ENCODE data around the gene PCDHGA1. TPM values are rescaled to one million over a fixed set of nuclear protein-coding genes. Genes with fewer than 3 reads are reported as not detected.

Gene PCDHGA1
- total RNA-seq, 1 donor from 2014 or later, result 0.17 TPM

- intact Hi-C loops (cut with micrococcal nuclease), result no loop called here
These were observed 156.8 kb downstream of the PCDHGA1 start for GRCh38 chr5:141487131-141487530.

GRCh38 chr5:141488591-141489561 lies 158.6 kb downstream of the PCDHGA1 start, which contains the start of gene PCDHGC5:
PCDHGC5 (plus strand) TSS chr5:141489081; CDS start chr5:141489241, 160 bp downstream.
- intact Hi-C loops (cut with micrococcal nuclease), result no loop called here

GRCh38 chr5:141489841-141490240 lies 159.5 kb downstream of the PCDHGA1 start:
- intact Hi-C loops (cut with micrococcal nuclease), result no loop called here

GRCh38 chr5:141490271-141490670 lies 160.0 kb downstream of the PCDHGA1 start:
- intact Hi-C loops (cut with micrococcal nuclease), result no loop called here

GRCh38 chr5:141490771-141491170 lies 160.5 kb downstream of the PCDHGA1 start:
- intact Hi-C loops (cut with micrococcal nuclease), result no loop called here

- intact Hi-C loops (cut with micrococcal nuclease), result no loop called here
These were observed 161.2 kb downstream of the PCDHGA1 start for GRCh38 chr5:141491323-141492167.

GRCh38 chr5:141492168-141492885 lies 162.0 kb downstream of the PCDHGA1 start:
- intact Hi-C loops (cut with micrococcal nuclease), result no loop called here

GRCh38 chr5:141493500-141494422 lies 163.4 kb downstream of the PCDHGA1 start:
- intact Hi-C loops (cut with micrococcal nuclease), result no loop called here

GRCh38 chr5:141494761-141495452 lies 164.6 kb downstream of the PCDHGA1 start:
- intact Hi-C loops (cut with micrococcal nuclease), result no loop called here

GRCh38 chr5:141495453-141495811 lies 165.1 kb downstream of the PCDHGA1 start:
- intact Hi-C loops (cut with micrococcal nuclease), result no loop called here

- intact Hi-C loops (cut with micrococcal nuclease), result no loop called here
These were observed 165.7 kb downstream of the PCDHGA1 start for GRCh38 chr5:141496038-141496437.

GRCh38 chr5:141501761-141502160 lies 171.4 kb downstream of the PCDHGA1 start:
- intact Hi-C loops (cut with micrococcal nuclease), result no loop called here

- intact Hi-C loops (cut with micrococcal nuclease), result no loop called here
These were observed 173.4 kb downstream of the PCDHGA1 start for GRCh38 chr5:141503681-141504080.

- intact Hi-C loops (cut with micrococcal nuclease), result no loop called here
These were observed 173.9 kb downstream of the PCDHGA1 start for GRCh38 chr5:141504216-141504615.

GRCh38 chr5:141506381-141507155 lies 176.3 kb downstream of the PCDHGA1 start:
- intact Hi-C loops (cut with micrococcal nuclease), result no loop called here

GRCh38 chr5:141507387-141508091 lies 177.2 kb downstream of the PCDHGA1 start:
- intact Hi-C loops (cut with micrococcal nuclease), result no loop called here

- intact Hi-C loops (cut with micrococcal nuclease), result no loop called here
These were observed 178.1 kb downstream of the PCDHGA1 start for GRCh38 chr5:141508440-141508797.
